Nephron progenitor cell (in vitro differentiated cells): ENCODE measurements around the gene AHR.

Source experiments
- DNase-seq: peaks from one replicate; pipeline ENCODE4 v3.0.0; 2021
- H3K27ac Mint-ChIP-seq: 2 replicates; pipeline ENCODE4 v1.8.0; 2021; ENCODE audit warnings: mild to moderate bottlenecking, moderate library complexity, mixed read lengths
- H3K27me3 Mint-ChIP-seq: 2 replicates; pipeline ENCODE4 v1.8.0; 2021; ENCODE audit warnings: mild to moderate bottlenecking, low read depth, mixed read lengths; ENCODE audit not compliant: poor library complexity
- H3K36me3 Mint-ChIP-seq: 2 replicates; pipeline ENCODE4 v1.8.0; 2021; ENCODE audit warnings: low read depth, mixed read lengths
- H3K4me1 Mint-ChIP-seq: 2 replicates; pipeline ENCODE4 v1.8.0; 2021; ENCODE audit warnings: mixed read lengths
- H3K4me3 Mint-ChIP-seq: 2 replicates; pipeline ENCODE4 v1.8.0; 2021; ENCODE audit warnings: mild to moderate bottlenecking, moderate library complexity, mixed read lengths
- H3K9me3 Mint-ChIP-seq: 2 replicates; pipeline ENCODE4 v1.8.0; 2021; ENCODE audit warnings: mild to moderate bottlenecking, moderate library complexity, mixed read lengths
- CTCF ChIP-seq: fragments of 200-600 bp; sonication (generic); IDR thresholded peaks from 2 replicates; pipeline ENCODE4 v1.5.0; 2021; ENCODE audit warnings: antibody characterized with exemption

AHR gene

GRCh38 chr7:17365775-17366174 is 67.3 kb downstream of the AHR start:
- peaks cover 2% of the 10 kb centered on the region for H3K27me3 Mint-ChIP-seq
- H3K27ac Mint-ChIP-seq, result no peak overlapping the region
- H3K36me3 Mint-ChIP-seq, result no peaks in the 10 kb centered on the region
- no peaks in the 10 kb centered on the region for H3K4me1 Mint-ChIP-seq
- no peaks in the 10 kb centered on the region for H3K9me3 Mint-ChIP-seq
- no peak for TF ChIP-seq CTCF
- no peak for DNase-seq
- H3K4me3 Mint-ChIP-seq, result no peak overlapping the region

GRCh38 chr7:17367502-17367901 is 69.0 kb downstream of the AHR start:
- Mint-ChIP-seq H3K27ac (no peak overlapping the region), H3K9me3 (no peaks in the 10 kb centered on the region), H3K36me3 (no peaks in the 10 kb centered on the region), H3K4me1 (no peaks in the 10 kb centered on the region), H3K27me3 (peaks cover 6% of the 10 kb centered on the region), H3K4me3 (no peak overlapping the region)
- no peak for TF ChIP-seq CTCF
- DNase-seq, result no peak

GRCh38 chr7:17368856-17369524 is 70.5 kb downstream of the AHR start:
- H3K36me3 Mint-ChIP-seq, result no peaks in the 10 kb centered on the region
- H3K27ac Mint-ChIP-seq, result no peak overlapping the region
- peaks cover 6% of the 10 kb centered on the region for H3K27me3 Mint-ChIP-seq
- no peaks in the 10 kb centered on the region for H3K9me3 Mint-ChIP-seq
- H3K4me3 Mint-ChIP-seq, result no peak overlapping the region
- no peak for TF ChIP-seq CTCF
- no peak for DNase-seq
- H3K4me1 Mint-ChIP-seq, result no peaks in the 10 kb centered on the region

GRCh38 chr7:17369691-17370426 is 71.4 kb downstream of the AHR start:
- no peak for DNase-seq
- H3K36me3 Mint-ChIP-seq, result no peaks in the 10 kb centered on the region
- no peaks in the 10 kb centered on the region for H3K4me1 Mint-ChIP-seq
- H3K4me3 Mint-ChIP-seq, result no peak overlapping the region
- H3K27ac Mint-ChIP-seq, result no peak overlapping the region
- peaks cover 6% of the 10 kb centered on the region for H3K27me3 Mint-ChIP-seq
- TF ChIP-seq CTCF, result no peak
- no peaks in the 10 kb centered on the region for H3K9me3 Mint-ChIP-seq

- H3K4me3 Mint-ChIP-seq, result no peak overlapping the region
- no peak overlapping the region for H3K27ac Mint-ChIP-seq
- TF ChIP-seq CTCF, result no peak
- H3K4me1 Mint-ChIP-seq, result no peaks in the 10 kb centered on the region
- no peaks in the 10 kb centered on the region for H3K36me3 Mint-ChIP-seq
- no peaks in the 10 kb centered on the region for H3K9me3 Mint-ChIP-seq
- H3K27me3 Mint-ChIP-seq, result peaks cover 6% of the 10 kb centered on the region
- DNase-seq, result no peak
Measured at GRCh38 chr7:17370901-17371585, 72.6 kb downstream of the AHR start.
